ENCODE results near the gene GOLT1A. TPM values are rescaled to one million over a fixed set of nuclear protein-coding genes. Genes with fewer than 3 reads are reported as not detected.

The GOLT1A gene
- polyA plus RNA-seq, 2 of the 4 experiments (the other 2 are of a cell fraction) = 1.8 to 6.4 TPM

DNA sequence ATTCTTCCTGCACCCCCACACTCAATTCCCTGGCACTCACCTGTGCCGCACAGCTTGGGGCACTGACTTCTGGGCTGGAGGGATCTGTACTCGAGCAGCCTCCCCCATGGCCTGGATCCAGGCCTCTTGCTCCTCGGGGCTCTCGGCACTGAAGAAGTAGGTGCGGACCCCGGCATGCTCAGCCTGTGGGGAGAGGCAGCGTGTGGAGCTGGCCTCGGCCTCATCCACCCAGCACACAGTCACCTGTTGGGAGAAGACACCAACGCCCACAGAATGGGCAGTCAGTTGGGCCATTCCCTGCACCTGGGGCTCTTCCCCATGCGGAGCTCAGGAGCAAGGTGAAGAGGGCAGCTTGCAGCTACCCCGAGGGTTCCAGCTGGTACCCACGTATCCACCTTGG is 47.5 kb upstream of the GOLT1A start:
- DNase-seq (ENCODE audit: low read depth in 1 of 2, low spot score in 1 of 2) (no peak), ATAC-seq (no peak), FAIRE-seq (no peak)
- no peak overlapping the region for H3K4me3 ChIP-seq
- no peaks in the 10 kb centered on the region for H3K9me3 ChIP-seq
- H3K27ac ChIP-seq = no peak overlapping the region
- TF ChIP-seq POLR2A (IDR thresholded peaks at IDR 0.05; ENCODE audit: low read length) (no peak), ZFP36 (IDR thresholded peaks at IDR 0.05; ENCODE audit: borderline replicate concordance, partially characterized antibody) (no peak), RCOR1 (IDR thresholded peaks at IDR 0.05; ENCODE audit: low read depth, low read length) (no peak), CHD4 (IDR thresholded peaks at IDR 0.05; ENCODE audit: borderline replicate concordance) (no peak), JUN (IDR thresholded peaks at IDR 0.05) (no peak)
- TF ChIP-seq, protein P1, sequence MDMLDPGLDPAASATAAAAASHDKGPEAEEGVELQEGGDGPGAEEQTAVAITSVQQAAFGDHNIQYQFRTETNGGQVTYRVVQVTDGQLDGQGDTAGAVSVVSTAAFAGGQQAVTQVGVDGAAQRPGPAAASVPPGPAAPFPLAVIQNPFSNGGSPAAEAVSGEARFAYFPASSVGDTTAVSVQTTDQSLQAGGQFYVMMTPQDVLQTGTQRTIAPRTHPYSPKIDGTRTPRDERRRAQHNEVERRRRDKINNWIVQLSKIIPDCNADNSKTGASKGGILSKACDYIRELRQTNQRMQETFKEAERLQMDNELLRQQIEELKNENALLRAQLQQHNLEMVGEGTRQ (IDR thresholded peaks at IDR 0.05) = no peak
- CTCF ChIA-PET = interaction anchor here (1.6 to 39.0 kb wide), 6 partner anchors 47 to 242 kb away, joined by 5 to 840 read pairs (median 11); partner anchors contain the start of genes GOLT1A and PLEKHA6
- H3K4me1 ChIP-seq = peaks cover 27% of the 10 kb centered on the region
- POLR2A ChIA-PET = no interaction called here
- WGBS (ENCODE audit: missing lambda C conversion rate) = 88% methylated on average over 8 of the region's 12 CpGs
- no peak overlapping the region for H3K4me2 ChIP-seq

DNA sequence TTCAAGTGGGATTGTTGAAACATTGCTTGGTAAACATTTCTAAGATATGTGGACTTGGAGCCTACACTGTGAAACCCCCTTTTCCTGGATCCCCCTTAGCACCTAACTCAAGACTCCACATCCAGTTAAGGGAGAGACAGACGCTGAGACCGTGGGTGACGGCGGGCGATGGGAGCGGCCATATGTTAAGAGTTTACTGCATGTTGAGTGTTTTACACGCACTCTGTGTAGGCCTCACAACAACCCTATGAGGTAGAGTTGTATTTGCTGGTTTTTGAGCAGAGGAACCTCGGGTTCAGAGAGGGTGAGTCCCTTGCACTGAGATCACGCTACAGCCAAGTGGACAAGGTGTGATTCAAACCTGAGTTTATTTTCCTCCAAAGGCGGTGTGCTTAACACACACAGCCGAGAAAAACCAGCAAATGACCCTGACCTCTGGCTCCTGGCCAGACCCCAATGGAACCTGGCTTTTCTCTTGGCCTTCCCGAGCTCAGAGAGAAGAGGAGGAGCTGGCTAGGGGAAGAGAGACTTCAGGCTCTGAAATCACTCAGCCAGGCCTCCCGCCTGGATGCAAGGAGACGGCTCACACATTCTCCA is 46.9 kb upstream of the GOLT1A start:
- H3K27ac ChIP-seq = no peak overlapping the region
- CTCF ChIA-PET = interaction anchor here (1.9 to 39.0 kb wide), 6 partner anchors 47 to 242 kb away, joined by 5 to 840 read pairs (median 26); partner anchors contain the start of genes GOLT1A and PLEKHA6
- H3K4me3 ChIP-seq = no peak overlapping the region
- 93% methylated on average over 14 of the region's 14 CpGs for WGBS (ENCODE audit: missing lambda C conversion rate)
- peaks cover 27% of the 10 kb centered on the region for H3K4me1 ChIP-seq
- no peak for TF ChIP-seq CEBPB (IDR thresholded peaks at IDR 0.05)
- no peak for TF ChIP-seq FOXS1 (CRISPR knock-in tag; IDR thresholded peaks at IDR 0.05)
- no peak for TF ChIP-seq POLR2A (IDR thresholded peaks at IDR 0.05; ENCODE audit: low read length)
- TF ChIP-seq, protein P2, sequence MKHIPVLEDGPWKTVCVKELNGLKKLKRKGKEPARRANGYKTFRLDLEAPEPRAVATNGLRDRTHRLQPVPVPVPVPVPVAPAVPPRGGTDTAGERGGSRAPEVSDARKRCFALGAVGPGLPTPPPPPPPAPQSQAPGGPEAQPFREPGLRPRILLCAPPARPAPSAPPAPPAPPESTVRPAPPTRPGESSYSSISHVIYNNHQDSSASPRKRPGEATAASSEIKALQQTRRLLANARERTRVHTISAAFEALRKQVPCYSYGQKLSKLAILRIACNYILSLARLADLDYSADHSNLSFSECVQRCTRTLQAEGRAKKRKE (CRISPR knock-in tag; IDR thresholded peaks at IDR 0.05; ENCODE audit: low read depth) = no peak
- TF ChIP-seq KDM1A (IDR thresholded peaks at IDR 0.05; ENCODE audit: low read depth) = no peak
- TF ChIP-seq, protein P3, sequence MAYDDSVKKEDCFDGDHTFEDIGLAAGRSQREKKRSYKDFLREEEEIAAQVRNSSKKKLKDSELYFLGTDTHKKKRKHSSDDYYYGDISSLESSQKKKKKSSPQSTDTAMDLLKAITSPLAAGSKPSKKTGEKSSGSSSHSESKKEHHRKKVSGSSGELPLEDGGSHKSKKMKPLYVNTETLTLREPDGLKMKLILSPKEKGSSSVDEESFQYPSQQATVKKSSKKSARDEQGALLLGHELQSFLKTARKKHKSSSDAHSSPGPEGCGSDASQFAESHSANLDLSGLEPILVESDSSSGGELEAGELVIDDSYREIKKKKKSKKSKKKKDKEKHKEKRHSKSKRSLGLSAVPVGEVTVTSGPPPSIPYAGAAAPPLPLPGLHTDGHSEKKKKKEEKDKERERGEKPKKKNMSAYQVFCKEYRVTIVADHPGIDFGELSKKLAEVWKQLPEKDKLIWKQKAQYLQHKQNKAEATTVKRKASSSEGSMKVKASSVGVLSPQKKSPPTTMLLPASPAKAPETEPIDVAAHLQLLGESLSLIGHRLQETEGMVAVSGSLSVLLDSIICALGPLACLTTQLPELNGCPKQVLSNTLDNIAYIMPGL (CRISPR knock-in tag; IDR thresholded peaks at IDR 0.05; ENCODE audit: borderline replicate concordance) = no peak
- no peak for TF ChIP-seq HDAC2 (IDR thresholded peaks at IDR 0.05)
- TF ChIP-seq CBX8 (IDR thresholded peaks at IDR 0.05) = no peak
- TF ChIP-seq, protein P4, sequence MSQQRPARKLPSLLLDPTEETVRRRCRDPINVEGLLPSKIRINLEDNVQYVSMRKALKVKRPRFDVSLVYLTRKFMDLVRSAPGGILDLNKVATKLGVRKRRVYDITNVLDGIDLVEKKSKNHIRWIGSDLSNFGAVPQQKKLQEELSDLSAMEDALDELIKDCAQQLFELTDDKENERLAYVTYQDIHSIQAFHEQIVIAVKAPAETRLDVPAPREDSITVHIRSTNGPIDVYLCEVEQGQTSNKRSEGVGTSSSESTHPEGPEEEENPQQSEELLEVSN (IDR thresholded peaks at IDR 0.05; ENCODE audit: borderline replicate concordance, low read depth) = no peak
- TF ChIP-seq CHD4 (IDR thresholded peaks at IDR 0.05; ENCODE audit: borderline replicate concordance) = no peak
- no peak for TF ChIP-seq HOXB5 (CRISPR knock-in tag; IDR thresholded peaks at IDR 0.05)
- TF ChIP-seq FOSB (CRISPR knock-in tag; IDR thresholded peaks at IDR 0.05) = no peak
- ATAC-seq (no peak), DNase-seq (ENCODE audit: low read depth in 1 of 2, low spot score in 1 of 2) (no peak), FAIRE-seq (no peak)
- H3K9me3 ChIP-seq = no peaks in the 10 kb centered on the region
- POLR2A ChIA-PET = no interaction called here
- H3K4me2 ChIP-seq = no peak overlapping the region

DNA sequence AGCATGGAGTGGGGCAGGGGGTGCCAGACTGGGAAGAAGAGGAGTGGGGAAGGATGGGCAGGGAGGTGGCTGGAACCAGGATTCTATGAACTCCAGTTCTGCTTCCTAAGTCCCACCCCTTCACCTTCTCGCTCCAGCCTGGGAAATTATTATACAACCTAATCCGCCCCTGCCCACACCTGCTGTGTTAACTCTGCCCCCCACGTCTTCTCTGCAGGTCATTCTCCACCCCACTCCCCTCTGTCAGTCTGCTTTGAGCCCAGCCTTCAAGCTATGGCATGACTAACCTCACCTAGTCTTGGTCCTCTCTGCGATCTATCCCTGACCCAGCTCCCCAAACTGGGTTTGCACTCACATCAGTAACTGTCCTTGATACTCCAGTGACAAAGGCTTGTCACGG is 46.0 kb upstream of the GOLT1A start:
- H3K9me3 ChIP-seq = no peaks in the 10 kb centered on the region
- no peak overlapping the region for H3K27ac ChIP-seq
- ChIA-PET POLR2A (no interaction called here), CTCF (interaction anchor here (1.4 to 39.0 kb wide), 14 partner anchors 9 to 243 kb away, joined by 8 to 840 read pairs (median 14); partner anchors contain the start of gene PLEKHA6)
- peaks cover 27% of the 10 kb centered on the region for H3K4me1 ChIP-seq
- ATAC-seq (no peak), DNase-seq (ENCODE audit: low read depth in 1 of 2, low spot score in 1 of 2) (no peak), FAIRE-seq (no peak)
- TF ChIP-seq RCOR1 (IDR thresholded peaks at IDR 0.05; ENCODE audit: low read depth, low read length) (no peak), EP300 (IDR thresholded peaks at IDR 0.05) (no peak), FOSL2 (IDR thresholded peaks at IDR 0.05) (no peak), FOSL2 (CRISPR knock-in tag; IDR thresholded peaks at IDR 0.05) (no peak)
- no peak overlapping the region for H3K4me3 ChIP-seq
- H3K4me2 ChIP-seq = no peak overlapping the region
- 91% methylated on average over 5 of the region's 5 CpGs for WGBS (ENCODE audit: missing lambda C conversion rate)

All from A549 (cell line).